GM12878 (cell line): ENCODE measurements around the gene KCTD16. TPM values are rescaled to one million over a fixed set of nuclear protein-coding genes. Genes with fewer than 3 reads are reported as not detected.

Source experiments
- ATAC-seq: fragments of 200-7000 bp; cut with Tn5 transposase; 3 replicates; pipeline ENCODE4 v1.9.1; 2020; ENCODE audit warnings: mild to moderate bottlenecking, moderate library complexity
- BruUV-seq: library from RNA; stranded (reverse); fragments of 400-500 nt; replicated peaks from 2 replicates; lab custom pipeline; 2021; lab: Mats Ljungman, UMichigan
- CTCF ChIA-PET: fragments of 300-600 bp; sonication (Branson Sonifier 250); formaldehyde crosslinking; extraction: SDS; loops from one replicate; lab custom pipeline; 2021; ENCODE audit warnings: inconsistent platforms; lab: Yijun Ruan, JAX
- POLR2A ChIA-PET: fragments of 350-600 bp; formaldehyde crosslinking; extraction: SDS; loops from one replicate; lab custom pipeline; 2021; ENCODE audit warnings: inconsistent platforms; lab: Charles Lee
- RAD21 ChIA-PET: fragments of 300-600 bp; sonication (Branson Sonifier 250); formaldehyde crosslinking; loops from one replicate; lab custom pipeline; 2023; ENCODE audit warnings: antibody characterized with exemption; ENCODE audit not compliant: unreplicated experiment; lab: Charles Lee
- SMC1A ChIA-PET: fragments of 300-600 bp; sonication (Branson Sonifier 250); formaldehyde crosslinking; loops from one replicate; lab custom pipeline; 2023; ENCODE audit not compliant: unreplicated experiment, uncharacterized antibody; lab: Charles Lee
- DNase-seq: peaks from one replicate; pipeline ENCODE4 v3.0.0-alpha.2; 2011; ENCODE audit warnings: low read depth, low spot score
- FAIRE-seq: peaks from 3 replicates; lab custom pipeline; 2011; peaks lifted over from hg19 to GRCh38; lab: Jason Lieb, UNC
- H2AFZ ChIP-seq: 2 replicates; pipeline ENCODE4 v1.6.0; 2011; ENCODE audit warnings: low read depth, low read length, control low read depth; ENCODE audit not compliant: control insufficient read depth
- H3K27ac ChIP-seq: 2 replicates; pipeline ENCODE4 v1.5.1; 2011; ENCODE audit warnings: control low read depth; ENCODE audit not compliant: control insufficient read depth, insufficient read depth
- H3K27me3 ChIP-seq, 2 experiments: replicated peaks in 1 of 2; 2 replicates each; pipeline versions ENCODE4 v1.6.0 to v1.6.1; 2011; ENCODE audit warnings: low read length in 1 of 2; ENCODE audit not compliant: control insufficient read depth in 2 of 2, insufficient read depth in 2 of 2
- H3K36me3 ChIP-seq, 2 experiments: 2 replicates each; pipeline ENCODE4 v1.5.1; 2011; ENCODE audit warnings: low read length in 1 of 2; ENCODE audit not compliant: control insufficient read depth in 2 of 2, insufficient read depth in 2 of 2
- H3K4me1 ChIP-seq: 2 replicates; pipeline ENCODE4 v1.6.1; 2011; ENCODE audit warnings: mild to moderate bottlenecking, low read length, moderate library complexity, mixed read lengths; ENCODE audit not compliant: control insufficient read depth, insufficient read depth
- H3K4me2 ChIP-seq: 2 replicates; pipeline ENCODE4 v1.6.0; 2011; ENCODE audit warnings: control low read depth; ENCODE audit not compliant: control insufficient read depth, insufficient read depth
- H3K4me3 ChIP-seq: fragments of 200-600 bp; sonication (generic); 2 replicates; pipeline ENCODE4 v1.5.1; 2016
- H3K79me2 ChIP-seq: 2 replicates; pipeline ENCODE4 v1.6.0; 2011; ENCODE audit warnings: low read length; ENCODE audit not compliant: control insufficient read depth, insufficient read depth
- H3K9ac ChIP-seq: 2 replicates; pipeline ENCODE4 v1.8.0; 2011; ENCODE audit warnings: low read length, control low read depth, mixed read lengths; ENCODE audit not compliant: control insufficient read depth, insufficient read depth
- H3K9me3 ChIP-seq: replicated peaks from 3 replicates; pipeline ENCODE4 v1.5.1; 2011; ENCODE audit warnings: mild to moderate bottlenecking, low read length; ENCODE audit not compliant: control insufficient read depth, insufficient read depth
- H4K20me1 ChIP-seq: 2 replicates; pipeline ENCODE4 v1.6.0; 2011; ENCODE audit not compliant: control insufficient read depth, insufficient read depth
- BCL3 ChIP-seq: IDR thresholded peaks from 2 replicates; pipeline ENCODE4 v1.6.1; 2011; ENCODE audit warnings: borderline replicate concordance, low read depth, mild to moderate bottlenecking, moderate library complexity, low read length; ENCODE audit not compliant: insufficient read depth, poor library complexity, severe bottlenecking
- BHLHE40 ChIP-seq, 2 experiments: fragments of 450-650 bp in 1 of 2; IDR thresholded peaks; 2 replicates each; pipeline ENCODE4 v1.6.1; 2011 to 2017; ENCODE audit warnings: low read depth in 2 of 2, borderline replicate concordance in 1 of 2, improper control_type of control experiment in 1 of 2, low read length in 1 of 2, mild to moderate bottlenecking in 1 of 2
- BMI1 ChIP-seq: fragments of 450-650 bp; IDR thresholded peaks from 2 replicates; pipeline ENCODE4 v1.6.1; 2016; ENCODE audit warnings: mild to moderate bottlenecking, moderate library complexity, borderline replicate concordance
- GABPA ChIP-seq: IDR thresholded peaks from 2 replicates; pipeline ENCODE4 v1.6.1; 2014; ENCODE audit warnings: antibody characterized with exemption, low read depth, mild to moderate bottlenecking, inconsistent platforms
- HSF1 ChIP-seq: fragments of 150-350 bp; IDR thresholded peaks from 2 replicates; pipeline ENCODE4 v1.6.1; 2014; ENCODE audit warnings: mild to moderate bottlenecking, low read depth, low read length
- IKZF1 ChIP-seq: fragments of 450-650 bp; conservative IDR thresholded peaks from 2 replicates; pipeline ENCODE4 v1.6.1; 2017; ENCODE audit warnings: antibody characterized with exemption, mild to moderate bottlenecking
- JUNB ChIP-seq: IDR thresholded peaks from 2 replicates; pipeline ENCODE4 v1.6.1; 2016; ENCODE audit warnings: antibody characterized with exemption, mild to moderate bottlenecking
- MYB ChIP-seq: fragments of 150-350 bp; IDR thresholded peaks from 2 replicates; pipeline ENCODE4 v1.6.1; 2014; ENCODE audit warnings: mild to moderate bottlenecking, low read depth, low read length, borderline replicate concordance
- NFYA ChIP-seq: IDR thresholded peaks from 2 replicates; pipeline ENCODE4 v1.6.1; 2011; ENCODE audit warnings: low read depth, mild to moderate bottlenecking, low read length, improper control_type of control experiment, borderline replicate concordance
- RCOR1 ChIP-seq: conservative IDR thresholded peaks from 2 replicates; pipeline ENCODE4 v1.6.1; 2012; ENCODE audit warnings: low read depth, low read length, improper control_type of control experiment
- RELA ChIP-seq: fragments of 450-650 bp; IDR thresholded peaks from 2 replicates; pipeline ENCODE4 v1.8.0; 2014; ENCODE audit warnings: borderline replicate concordance; ENCODE audit not compliant: partially characterized antibody
- SUPT20H ChIP-seq: IDR thresholded peaks from 2 replicates; pipeline ENCODE4 v1.6.1; 2011; ENCODE audit warnings: low read depth, mild to moderate bottlenecking, low read length, moderate library complexity, borderline replicate concordance; ENCODE audit not compliant: control insufficient read depth
- WGBS: methylation state at CpG from one replicate; pipeline ENCODE4 v1.1.6; 2016; ENCODE audit warnings: low lambda C conversion rate; ENCODE audit not compliant: insufficient replicate concordance, insufficient coverage; ENCODE audit errors: missing lambda C conversion rate; 5-methylcytosine and 5-hydroxymethylcytosine counted together
- in situ Hi-C: fragments of 300-500 bp; cut with MboI; formaldehyde crosslinking; loops from 9 replicates; pipeline ENCODE4 v1.14.3; 2018; ENCODE audit warnings: mixed read lengths
- intact Hi-C: fragments of 100-400 bp; cut with micrococcal nuclease; formaldehyde crosslinking; loops from one replicate; pipeline ENCODE4 v1.14.2; 2022; ENCODE audit not compliant: unreplicated experiment
- polyA plus RNA-seq, 11 experiments: library from polyadenylated mRNA; depleted of rRNA in 4 of 11; unstranded in 6 of 11; stranded (reverse) in 5 of 11; fragments of >200 nt; fragmentation: Nextera tagmentation in 4 of 11; fragmentation: Illumina TruSeq in 1 of 11; extraction: Ambion mirVana in 4 of 11; extraction: Trizol in 1 of 11; gene quantifications; 1 replicate in 1 of 11; 2 replicates in 10 of 11; pipeline versions ENCODE4 v1.2.1 to v1.2.3, GENCODE V29; 2011 to 2016; ENCODE audit warnings: inconsistent platforms in 2 of 11, missing spikeins in 2 of 11, low read depth in 1 of 11
- total RNA-seq, 4 experiments: library from RNA; depleted of rRNA in 3 of 4; stranded (reverse); fragments of >200 nt in 3 of 4; fragmentation: Illumina TruSeq in 1 of 4; extraction: Trizol in 1 of 4; gene quantifications; 2 replicates each; pipeline versions ENCODE4 v1.2.1 to v1.2.3, GENCODE V29; 2013 to 2021
- TF ChIP-seq, protein P1 (sequence below): fragments of 450-650 bp; conservative IDR thresholded peaks from 2 replicates; pipeline ENCODE4 v1.6.1; 2017; ENCODE audit warnings: mild to moderate bottlenecking, moderate library complexity

KCTD16 gene
- total and polyA plus RNA-seq, 10 of the 15 experiments (the other 5 are each of a cell fraction or from before 2014, with no cell fraction given) = 0.03 to 0.10 (median 0.06) TPM; not detected in 3

DNA sequence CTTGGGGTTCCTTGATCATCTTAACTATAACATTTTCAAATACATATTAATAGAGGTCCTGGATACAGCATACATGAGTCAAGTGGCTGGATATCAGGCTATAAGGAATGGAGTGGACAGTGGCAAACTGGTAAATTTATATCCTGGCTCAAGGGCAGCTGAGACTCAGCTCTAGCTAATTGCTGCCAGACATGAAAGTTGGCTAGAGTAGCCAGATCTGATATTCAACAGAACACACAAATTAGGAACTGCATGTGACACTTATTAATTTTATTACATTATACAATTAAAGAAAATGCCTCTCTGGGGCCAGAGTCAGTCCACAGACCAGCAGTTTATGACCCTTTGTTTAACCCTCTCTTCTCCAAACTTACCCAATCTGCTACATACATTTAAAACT, 206.5 kb downstream of the KCTD16 start (continued):
- TF ChIP-seq RCOR1 (no peak), BMI1 (no peak), BCL3 (no peak), GABPA (no peak), HSF1 (no peak)
- TF ChIP-seq, protein P1, sequence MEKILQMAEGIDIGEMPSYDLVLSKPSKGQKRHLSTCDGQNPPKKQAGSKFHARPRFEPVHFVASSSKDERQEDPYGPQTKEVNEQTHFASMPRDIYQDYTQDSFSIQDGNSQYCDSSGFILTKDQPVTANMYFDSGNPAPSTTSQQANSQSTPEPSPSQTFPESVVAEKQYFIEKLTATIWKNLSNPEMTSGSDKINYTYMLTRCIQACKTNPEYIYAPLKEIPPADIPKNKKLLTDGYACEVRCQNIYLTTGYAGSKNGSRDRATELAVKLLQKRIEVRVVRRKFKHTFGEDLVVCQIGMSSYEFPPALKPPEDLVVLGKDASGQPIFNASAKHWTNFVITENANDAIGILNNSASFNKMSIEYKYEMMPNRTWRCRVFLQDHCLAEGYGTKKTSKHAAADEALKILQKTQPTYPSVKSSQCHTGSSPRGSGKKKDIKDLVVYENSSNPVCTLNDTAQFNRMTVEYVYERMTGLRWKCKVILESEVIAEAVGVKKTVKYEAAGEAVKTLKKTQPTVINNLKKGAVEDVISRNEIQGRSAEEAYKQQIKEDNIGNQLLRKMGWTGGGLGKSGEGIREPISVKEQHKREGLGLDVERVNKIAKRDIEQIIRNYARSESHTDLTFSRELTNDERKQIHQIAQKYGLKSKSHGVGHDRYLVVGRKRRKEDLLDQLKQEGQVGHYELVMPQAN = no peak

- WGBS = 58% methylated on average over 5 of the region's 5 CpGs
- no peak for FAIRE-seq
- no peak for ATAC-seq
- DNase-seq = no peak
- Histone ChIP-seq H3K9me3 (no peaks in the 10 kb centered on the region), H3K4me3 (no peak overlapping the region), H3K27ac (no peak overlapping the region), H3K4me1 (no peaks in the 10 kb centered on the region), H3K4me2 (no peak overlapping the region), H2AFZ (no peak overlapping the region), H4K20me1 (no peaks in the 10 kb centered on the region), H3K79me2 (no peaks in the 10 kb centered on the region), H3K9ac (no peak overlapping the region), H3K36me3 (no peaks in the 10 kb centered on the region), H3K27me3 (no peaks in the 10 kb centered on the region)
- BruUV-seq = no TSS peak
- in situ Hi-C loops = no loop called here
- POLR2A ChIA-PET = no interaction called here
- TF ChIP-seq RELA (no peak), SUPT20H (no peak), IKZF1 (no peak), MYB (no peak), JUNB (no peak), NFYA (no peak), BHLHE40 (IDR thresholded peaks at IDR 0.05; ENCODE audit: borderline replicate concordance in 1 of 2, low read depth in 2 of 2, low read length in 1 of 2) (no peak)
- SMC1A ChIA-PET = interaction anchor here (1.5 kb wide), 1 partner anchor 9 kb away, joined by 4 read pairs; no protein-coding TSS in a partner anchor
- RAD21 ChIA-PET = no interaction called here
- CTCF ChIA-PET = no interaction called here
- intact Hi-C loops = no loop called here
Measured at GRCh38 chr5:144378681-144379080, 208.0 kb downstream of the KCTD16 start.
